ENCODE measurements around the gene SHC3.
A peak's percentile ranks its signal among the peaks of the same experiment; 100 is the strongest.

- peak; percentile 93 for TF ChIP-seq CTCF (IDR thresholded peaks at IDR 0.05; ENCODE audit: poor library complexity, severe bottlenecking)
- no peak for TF ChIP-seq EP300 (conservative IDR thresholded peaks at IDR 0.05; ENCODE audit: poor library complexity, severe bottlenecking)
Measured at GRCh38 chr9:89000973-89001916, 177.4 kb downstream of the SHC3 start.

Data from neural cell (in vitro differentiated cells).